OCI-LY3 (cell line): ENCODE results near the gene CAMK2A.

Experiments
- EZH2phosphoT487 ChIP-seq: fragments of 200-600 bp; shearing (Covaris generic); IDR thresholded peaks from 2 replicates; pipeline ENCODE4 v1.6.1; 2018; ENCODE audit warnings: antibody characterized with exemption, mixed run types, low read depth
- TF ChIP-seq, protein P1 (sequence below): fragments of 200-600, 300-600 bp; sonication (generic); IDR thresholded peaks from 2 replicates; pipeline ENCODE4 v1.5.1; 2014; ENCODE audit warnings: antibody characterized with exemption, low read length, low read depth

DNA sequence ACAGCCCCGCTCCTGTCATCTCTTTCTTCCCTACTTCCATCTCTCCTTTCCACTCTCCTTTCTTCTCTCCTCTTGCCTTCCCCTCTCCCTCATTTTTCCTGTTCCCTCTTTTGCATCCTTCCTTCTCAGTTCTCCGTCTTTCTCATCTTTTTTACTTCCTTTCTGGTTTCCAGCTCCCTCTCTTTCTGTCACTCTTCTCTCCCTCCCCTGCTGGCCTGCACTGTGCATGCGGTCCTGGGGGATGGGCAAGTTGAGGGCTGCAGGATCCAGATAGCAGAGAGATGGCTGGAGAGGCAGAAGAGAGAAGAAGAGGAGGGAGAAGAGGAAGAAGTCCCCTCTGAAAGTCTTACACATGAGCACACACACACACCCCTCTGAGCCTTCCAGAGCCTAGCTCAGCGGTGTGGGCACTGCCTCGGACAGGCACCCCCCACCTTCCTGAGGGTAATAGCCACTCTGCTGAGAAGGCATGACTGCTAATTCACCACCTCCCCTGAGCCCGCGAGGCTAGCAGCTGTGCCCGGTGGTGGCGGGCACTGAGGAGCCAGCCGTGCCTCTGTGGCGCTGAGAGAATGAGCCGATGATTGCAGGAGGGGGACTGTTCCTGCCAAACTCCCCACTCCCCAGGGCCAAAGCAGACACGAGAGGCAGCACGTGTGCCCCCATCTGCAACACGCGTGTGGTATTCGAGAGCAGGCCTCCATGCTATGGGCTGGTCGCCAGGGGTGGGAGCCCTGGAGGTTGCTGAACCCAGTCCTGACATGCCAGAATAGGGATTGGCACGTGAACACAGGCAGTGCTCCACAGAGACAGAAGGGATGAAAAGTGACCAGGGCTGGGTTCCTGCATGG, 3.7 kb upstream of the CAMK2A start:
- TF ChIP-seq EZH2phosphoT487: no peak
- TF ChIP-seq, protein P1, sequence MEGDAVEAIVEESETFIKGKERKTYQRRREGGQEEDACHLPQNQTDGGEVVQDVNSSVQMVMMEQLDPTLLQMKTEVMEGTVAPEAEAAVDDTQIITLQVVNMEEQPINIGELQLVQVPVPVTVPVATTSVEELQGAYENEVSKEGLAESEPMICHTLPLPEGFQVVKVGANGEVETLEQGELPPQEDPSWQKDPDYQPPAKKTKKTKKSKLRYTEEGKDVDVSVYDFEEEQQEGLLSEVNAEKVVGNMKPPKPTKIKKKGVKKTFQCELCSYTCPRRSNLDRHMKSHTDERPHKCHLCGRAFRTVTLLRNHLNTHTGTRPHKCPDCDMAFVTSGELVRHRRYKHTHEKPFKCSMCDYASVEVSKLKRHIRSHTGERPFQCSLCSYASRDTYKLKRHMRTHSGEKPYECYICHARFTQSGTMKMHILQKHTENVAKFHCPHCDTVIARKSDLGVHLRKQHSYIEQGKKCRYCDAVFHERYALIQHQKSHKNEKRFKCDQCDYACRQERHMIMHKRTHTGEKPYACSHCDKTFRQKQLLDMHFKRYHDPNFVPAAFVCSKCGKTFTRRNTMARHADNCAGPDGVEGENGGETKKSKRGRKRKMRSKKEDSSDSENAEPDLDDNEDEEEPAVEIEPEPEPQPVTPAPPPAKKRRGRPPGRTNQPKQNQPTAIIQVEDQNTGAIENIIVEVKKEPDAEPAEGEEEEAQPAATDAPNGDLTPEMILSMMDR: no peak
